Activated CD4-positive, alpha-beta T cell treated with anti-CD3 and anti-CD28 coated beads for 24 hours (primary cell): ENCODE results near the gene SAMD14.
A peak's percentile ranks its signal among the peaks of the same experiment; 100 is the strongest.

ENCODE experiments used
- DNase-seq, 2 donors: peaks; one replicate each; pipeline ENCODE4 v3.0.0-alpha.2; 2020; ENCODE audit warnings: low read depth in 2 of 2

SAMD14 gene

GRCh38 chr17:50148226-50149090 is 18.5 kb upstream of the SAMD14 start:
- DNase-seq, result peak; percentile 57 to 69

- no peak for DNase-seq
Measured at GRCh38 chr17:50147841-50148225, 17.9 kb upstream of the SAMD14 start.

GRCh38 chr17:50146927-50147665 is 17.1 kb upstream of the SAMD14 start:
- DNase-seq, result no peak

GRCh38 chr17:50146230-50146926 is 16.4 kb upstream of the SAMD14 start:
- DNase-seq, result no peak

- no peak for DNase-seq
Measured at GRCh38 chr17:50145532-50146229, 15.7 kb upstream of the SAMD14 start.

- DNase-seq, result no peak
Measured at GRCh38 chr17:50144845-50145531, 15.0 kb upstream of the SAMD14 start.

- DNase-seq, result no peak
Measured at GRCh38 chr17:50144355-50144754, 14.4 kb upstream of the SAMD14 start.

- no peak for DNase-seq
Measured at GRCh38 chr17:50143461-50144176, 13.7 kb upstream of the SAMD14 start.

DNA sequence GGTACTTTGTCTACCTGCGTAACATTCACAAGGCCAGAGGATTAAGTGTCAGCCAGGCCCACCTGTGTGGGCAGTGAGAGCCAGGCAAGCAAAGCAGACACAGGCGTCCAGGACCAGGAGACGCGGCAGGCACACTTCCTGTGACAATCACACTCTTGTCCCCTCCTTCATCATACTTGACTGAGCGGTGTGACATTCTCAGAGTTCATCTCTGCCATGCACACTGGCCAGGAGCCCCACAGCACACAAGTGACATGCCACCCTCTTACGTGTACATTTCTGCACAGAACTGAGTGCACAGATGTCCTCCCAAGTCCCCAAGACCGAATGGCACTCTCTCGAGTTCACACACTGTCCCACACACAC is 11.8 kb upstream of the SAMD14 start:
- no peak for DNase-seq

GRCh38 chr17:50141026-50141744 is 11.2 kb upstream of the SAMD14 start:
- no peak for DNase-seq

GRCh38 chr17:50139950-50140885 is 10.3 kb upstream of the SAMD14 start:
- DNase-seq, result peak; percentile 74 to 78

GRCh38 chr17:50139185-50139783 is 9.3 kb upstream of the SAMD14 start:
- DNase-seq, result no peak

DNA sequence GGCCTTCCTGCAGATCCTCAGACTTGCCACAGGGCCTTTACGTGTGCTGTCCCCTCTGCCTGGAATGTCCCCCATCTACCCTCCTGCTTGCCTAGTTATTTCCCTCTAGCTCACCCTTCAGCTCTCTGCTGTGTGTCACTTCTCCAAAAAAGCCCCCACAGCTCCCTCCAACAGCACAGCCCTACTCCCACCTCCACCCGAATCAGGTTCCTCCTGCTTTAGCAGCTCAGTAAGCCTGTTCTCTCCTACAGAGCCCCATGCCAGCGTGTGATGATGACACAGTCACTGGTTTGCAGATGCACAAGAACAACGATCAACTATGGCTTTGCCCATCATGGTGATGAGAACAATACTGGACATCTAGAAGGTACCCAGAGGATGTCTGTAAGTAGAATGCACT is 7.1 kb upstream of the SAMD14 start:
- no peak for DNase-seq

GRCh38 chr17:50136096-50136687 is 6.2 kb upstream of the SAMD14 start:
- no peak for DNase-seq

- no peak for DNase-seq
Measured at GRCh38 chr17:50135316-50136095, 5.5 kb upstream of the SAMD14 start.

DNA sequence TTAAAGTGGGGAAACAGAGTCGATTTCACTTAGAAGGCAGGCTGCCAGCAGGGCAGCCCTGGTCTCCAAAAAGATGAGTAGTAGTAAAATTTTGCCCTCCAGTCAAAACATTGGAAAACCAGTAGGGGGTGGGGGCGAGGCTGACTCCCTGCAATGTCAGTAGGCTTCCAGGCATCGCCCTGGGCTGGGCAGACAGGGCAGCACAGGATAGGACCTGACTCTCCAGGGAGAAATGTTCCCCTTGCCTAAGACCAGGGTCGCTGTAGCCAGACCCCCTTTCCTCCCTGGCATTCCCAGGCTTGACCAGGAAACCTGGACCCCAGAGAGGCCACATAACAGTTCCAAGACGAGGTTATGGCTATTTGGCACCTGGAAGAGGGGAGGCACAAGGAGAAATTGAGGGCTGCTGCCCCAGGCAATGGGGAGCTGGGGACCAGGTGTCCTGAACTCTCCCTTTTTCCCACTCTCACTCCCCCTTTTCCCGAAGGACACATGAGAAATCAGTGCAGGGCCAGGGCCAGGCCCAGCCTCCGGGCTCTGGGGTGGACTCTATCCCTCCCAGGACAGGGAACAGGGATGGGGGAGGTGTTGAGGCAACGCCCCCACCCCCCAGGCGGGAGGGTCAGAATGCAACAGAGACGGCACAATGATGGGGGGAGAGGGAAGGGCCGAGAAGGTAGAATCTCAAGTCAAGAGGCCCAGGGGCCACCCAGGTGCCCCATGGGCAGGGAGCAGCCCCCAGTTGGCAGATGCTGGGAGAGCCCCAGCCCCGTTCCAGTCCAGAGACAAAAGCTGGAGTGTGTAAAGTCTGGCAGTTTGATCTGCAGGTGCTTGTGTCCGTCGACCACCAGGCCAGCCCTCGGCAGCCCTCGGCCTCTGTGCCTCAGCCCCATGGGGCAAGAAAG is 4.5 kb upstream of the SAMD14 start:
- no peak for DNase-seq
